Occipital lobe (tissue), 2 donors: Measurements from ENCODE around the gene PDE4A. TPM values are rescaled to one million over a fixed set of nuclear protein-coding genes. Genes with fewer than 3 reads are reported as not detected.
"Not testable (repeated sequence)": the region's sequence is repeated elsewhere in the genome, so short reads cannot be mapped to it uniquely, and the experiment has no call there.

Experiments used
- DNase-seq: peaks from one replicate; lab custom pipeline; 2025; lab: John Stamatoyannopoulos, UW
- total RNA-seq: library from RNA; depleted of rRNA; stranded (reverse); fragments of >200 nt; gene quantifications from one replicate; pipeline ENCODE4 v1.2.3, GENCODE V29; 2014

Gene PDE4A
- total RNA-seq, 1 donor from 2014 or later = 5.6 TPM

GRCh38 chr19:10424011-10424637 lies 3.8 kb downstream of the PDE4A start:
- DNase-seq = peak; percentile 53

DNA sequence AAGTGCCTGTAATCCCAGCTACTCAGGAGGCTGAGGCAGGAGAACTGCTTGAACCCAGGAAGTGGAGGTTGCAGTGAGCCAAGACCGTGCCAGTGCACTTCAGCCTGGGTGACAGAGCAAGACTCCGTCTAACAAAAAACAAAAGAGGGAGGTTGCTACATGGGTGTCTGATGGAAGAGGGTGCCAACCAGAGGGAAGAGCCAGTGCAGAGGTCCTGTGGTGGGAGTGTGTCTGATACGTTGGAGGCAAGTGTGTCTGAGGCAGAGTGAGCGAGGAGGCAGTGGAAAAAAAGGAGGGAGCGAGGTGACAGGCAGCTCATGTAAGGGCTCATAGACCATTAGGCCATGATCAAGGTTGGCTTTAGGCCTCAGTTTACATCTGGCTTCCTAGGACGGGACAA lies 6.8 kb downstream of the PDE4A start:
- DNase-seq = no peak

DNA sequence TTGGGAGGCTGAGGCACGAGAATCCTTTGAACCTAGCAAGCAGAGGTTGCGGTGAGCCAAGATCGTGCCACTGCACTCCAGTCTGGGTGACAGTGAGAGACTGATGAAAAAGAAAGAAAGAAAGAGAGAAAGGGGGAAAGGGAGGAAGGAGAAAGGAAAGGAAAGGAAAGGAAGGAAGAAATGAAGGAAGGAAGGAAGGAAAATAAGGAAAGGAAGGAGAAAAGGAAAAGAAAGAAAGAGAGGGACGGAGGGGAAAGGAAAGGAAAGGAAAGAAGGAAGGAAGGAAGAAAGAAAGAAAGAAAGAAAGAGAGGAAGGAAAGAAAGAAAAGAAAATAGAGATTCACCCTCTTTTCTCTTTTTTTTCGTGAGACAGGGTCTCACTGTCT lies 8.7 kb downstream of the PDE4A start:
- DNase-seq = no peak

GRCh38 chr19:10430505-10431253 lies 10.3 kb downstream of the PDE4A start:
- no peak for DNase-seq

DNA sequence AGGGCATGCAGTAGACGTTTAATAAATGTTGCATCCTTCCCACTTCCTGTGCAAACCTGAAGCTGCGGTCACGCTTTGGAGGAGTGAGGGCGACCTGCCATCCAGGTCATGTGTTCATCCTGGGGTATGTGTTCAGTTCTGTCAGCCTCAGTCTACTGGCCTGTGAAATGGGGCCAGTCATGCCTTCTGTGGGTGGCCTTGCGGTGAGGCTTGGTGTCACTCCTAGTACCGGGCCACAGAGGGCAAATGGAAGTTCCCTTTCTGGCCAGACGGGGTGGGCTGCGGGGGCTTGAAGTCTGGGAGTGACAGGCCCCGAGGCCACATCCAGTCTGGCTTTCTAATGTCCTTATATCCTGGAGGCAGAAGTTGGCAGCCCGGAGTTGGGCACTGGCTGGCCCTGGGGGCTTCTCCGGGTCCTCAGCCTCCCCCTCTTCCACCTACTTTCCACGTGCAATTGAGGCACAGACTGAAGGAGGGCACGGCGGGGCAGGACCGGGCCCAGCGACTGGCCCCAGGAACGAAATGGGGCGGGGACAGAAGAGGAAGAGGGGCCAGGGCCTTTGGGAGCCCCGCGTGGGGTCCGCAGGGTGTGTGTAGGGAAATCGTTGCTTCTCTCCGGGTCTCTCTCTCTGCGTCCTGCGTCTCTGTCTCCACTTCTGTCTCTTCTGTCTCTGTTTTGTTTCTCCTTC lies 11.1 kb downstream of the PDE4A start:
- no peak for DNase-seq

GRCh38 chr19:10431943-10432735 lies 11.8 kb downstream of the PDE4A start:
- no peak for DNase-seq

GRCh38 chr19:10432736-10433130 lies 12.4 kb downstream of the PDE4A start:
- DNase-seq = no peak

- no peak for DNase-seq
Measured at GRCh38 chr19:10433131-10433536, 12.8 kb downstream of the PDE4A start.

- no peak for DNase-seq
Measured at GRCh38 chr19:10439588-10439987, 19.2 kb downstream of the PDE4A start.

GRCh38 chr19:10442698-10443097 lies 22.4 kb downstream of the PDE4A start:
- DNase-seq = no peak

DNA sequence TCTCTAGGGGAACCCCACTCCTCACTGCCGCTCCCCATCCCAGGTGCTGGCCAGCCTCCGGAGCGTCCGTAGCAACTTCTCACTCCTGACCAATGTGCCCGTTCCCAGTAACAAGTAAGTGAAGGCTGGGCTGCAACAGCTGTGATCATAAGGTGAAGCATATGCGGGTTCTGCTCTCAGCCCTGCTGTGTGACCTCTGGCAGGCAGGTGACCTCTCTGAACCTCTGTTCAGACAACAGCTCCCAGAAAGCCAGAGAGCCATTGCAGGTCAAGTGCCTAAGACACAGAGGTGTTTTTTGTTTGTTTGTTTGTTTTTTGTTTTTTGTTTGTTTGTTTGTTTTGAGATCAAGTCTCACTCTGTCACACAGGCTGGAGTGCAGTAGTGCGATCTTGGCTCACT lies 28.7 kb downstream of the PDE4A start:
- DNase-seq = no peak

DNA sequence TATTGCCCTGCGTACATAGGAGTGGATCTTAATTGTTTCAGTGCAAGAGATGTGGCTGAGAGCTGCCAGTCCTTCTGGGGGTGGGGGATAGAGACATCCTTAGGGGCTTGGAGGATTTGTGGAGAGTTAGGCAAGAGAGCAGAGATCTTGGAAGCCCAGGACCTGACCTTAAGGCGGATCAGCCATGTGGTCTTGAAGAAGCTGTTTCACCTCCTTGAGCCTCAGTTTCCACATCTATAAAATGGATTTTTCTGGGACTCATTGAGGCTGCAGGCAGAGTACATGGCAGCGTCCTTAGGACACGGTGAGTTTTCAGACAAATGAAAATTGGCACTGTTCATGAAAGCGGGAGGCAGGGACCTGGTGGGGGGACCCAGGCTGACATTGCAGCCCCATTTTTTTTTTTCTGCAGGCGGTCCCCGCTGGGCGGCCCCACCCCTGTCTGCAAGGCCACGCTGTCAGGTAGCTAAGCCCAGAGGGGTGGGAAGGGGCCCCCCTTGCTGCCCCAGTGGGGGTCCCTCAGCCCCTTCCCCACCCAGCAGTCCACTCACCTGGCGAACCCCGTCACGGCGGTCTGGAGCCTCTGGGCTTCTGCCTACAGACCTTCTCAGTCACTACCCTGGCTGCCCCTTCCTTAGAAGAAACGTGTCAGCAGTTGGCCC lies 30.0 kb downstream of the PDE4A start:
- no peak for DNase-seq

DNA sequence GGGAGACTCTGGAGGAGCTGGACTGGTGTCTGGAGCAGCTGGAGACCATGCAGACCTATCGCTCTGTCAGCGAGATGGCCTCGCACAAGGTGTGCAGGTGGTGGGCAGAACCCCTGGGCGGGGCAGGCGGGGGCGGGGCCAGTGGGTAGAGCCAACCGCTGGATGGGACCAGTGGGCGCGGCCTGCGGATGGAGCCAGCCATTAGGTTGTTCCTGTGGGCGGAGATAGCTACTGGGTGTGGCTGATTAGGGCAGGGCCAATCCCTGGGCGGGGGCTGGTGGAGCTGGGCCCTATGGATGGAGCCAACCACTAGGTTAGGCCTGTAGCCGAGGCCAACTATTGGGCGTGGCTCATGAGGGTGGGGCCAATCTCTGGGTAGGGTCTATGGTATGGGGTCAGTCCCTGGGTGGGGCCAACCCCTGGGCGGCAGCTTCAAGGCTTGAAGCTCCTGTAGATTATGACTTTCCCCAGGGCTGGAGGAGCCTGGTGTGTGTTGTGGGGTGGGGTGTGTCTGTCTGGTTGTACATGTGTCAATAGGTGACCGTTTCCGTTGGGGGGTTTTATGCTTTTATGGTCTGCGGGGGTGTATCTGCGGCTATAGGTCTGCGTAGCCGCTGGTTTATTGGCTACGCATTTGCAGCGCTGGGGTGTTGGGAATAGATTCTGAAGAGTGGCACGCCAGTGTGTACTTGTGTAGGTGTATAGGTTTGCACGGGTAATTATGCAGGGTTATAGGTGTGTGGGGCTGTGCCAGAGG lies 30.7 kb downstream of the PDE4A start:
- no peak for DNase-seq

DNA sequence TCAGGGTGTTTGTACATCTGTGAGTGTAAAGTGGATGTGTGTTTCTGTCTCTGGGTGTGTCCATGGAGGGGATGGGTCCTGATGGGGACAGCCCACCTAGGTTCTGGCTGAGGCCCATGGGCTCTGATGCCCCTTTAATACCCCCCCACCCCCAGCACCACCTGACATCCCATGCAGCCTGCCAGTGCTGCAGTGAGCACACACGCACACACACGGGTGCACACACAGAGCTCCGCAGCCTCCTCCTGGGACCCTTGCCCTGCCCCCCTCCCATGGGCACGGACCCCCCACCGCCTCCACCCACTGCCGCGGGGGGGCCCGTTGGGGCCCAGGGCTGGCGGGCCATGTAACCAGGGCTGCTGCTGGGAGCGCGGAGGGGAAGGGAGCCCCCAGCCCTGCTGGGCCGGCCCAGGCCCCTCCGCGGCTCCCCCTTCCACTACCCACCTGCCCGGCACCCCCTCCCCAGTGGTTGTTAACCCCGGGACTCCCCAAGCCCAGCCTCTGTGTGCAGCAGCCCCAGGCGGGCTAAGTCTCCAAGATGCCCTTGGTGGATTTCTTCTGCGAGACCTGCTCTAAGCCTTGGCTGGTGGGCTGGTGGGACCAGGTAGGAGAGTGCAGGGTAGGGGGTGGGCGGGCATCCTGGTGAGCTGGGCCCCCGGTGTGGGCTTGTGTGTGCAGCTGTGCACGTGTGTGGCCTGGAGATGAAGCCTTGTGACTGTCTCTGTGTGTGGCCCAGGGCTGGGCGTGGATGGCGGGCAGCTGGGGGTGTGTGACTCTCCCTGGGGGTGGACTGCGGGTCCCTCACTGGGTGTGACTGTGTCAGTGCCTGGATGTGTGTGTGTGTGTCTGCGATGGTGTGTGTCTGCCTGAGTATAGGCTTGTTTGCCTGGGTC lies 32.6 kb downstream of the PDE4A start:
- peak; percentile 22 for DNase-seq

GRCh38 chr19:10453852-10454251 lies 33.5 kb downstream of the PDE4A start:
- DNase-seq = no peak

DNA sequence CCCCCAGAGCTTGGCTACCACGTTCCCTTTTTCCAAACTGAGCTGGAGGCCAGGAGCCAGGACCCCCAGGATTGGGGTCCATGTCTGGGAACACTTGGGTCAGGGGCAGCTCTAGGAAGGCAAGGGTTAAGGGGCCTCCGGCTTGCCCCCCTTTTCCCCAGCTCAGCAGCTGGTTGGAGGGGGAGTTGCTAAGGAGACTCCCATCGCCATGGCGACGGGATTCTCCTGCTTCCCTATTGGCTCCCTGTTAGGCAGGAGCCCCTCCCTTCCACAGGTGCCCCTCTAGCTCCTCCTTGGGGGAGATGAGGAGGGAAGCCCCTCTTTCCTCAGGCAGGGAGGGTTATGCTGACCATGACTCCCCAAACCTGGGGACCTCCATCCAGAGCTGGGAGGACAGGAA lies 33.9 kb downstream of the PDE4A start:
- DNase-seq = peak; percentile 62

DNA sequence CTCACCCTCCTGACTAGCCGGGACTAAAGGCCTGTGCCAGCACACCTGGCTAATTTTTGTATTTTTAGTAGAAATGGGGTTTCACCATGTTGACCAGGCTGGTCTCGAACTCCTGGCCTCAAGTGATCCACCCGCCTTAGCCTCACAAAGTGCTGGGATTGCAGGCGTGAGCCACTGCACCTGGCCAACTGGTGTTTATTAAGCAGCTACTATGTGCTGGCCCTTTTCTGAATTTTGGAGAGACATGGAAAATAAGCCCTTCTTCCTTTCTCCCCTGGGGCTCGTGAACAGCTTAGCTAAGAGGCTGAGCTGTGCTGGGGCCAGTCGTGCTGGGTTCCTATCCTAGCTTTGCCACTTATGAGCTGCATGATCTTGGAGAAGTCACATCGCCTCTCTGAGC lies 38.4 kb downstream of the PDE4A start:
- not testable (repeated sequence) for DNase-seq

- DNase-seq = no peak
Measured at GRCh38 chr19:10460714-10461046, 40.3 kb downstream of the PDE4A start.

DNA sequence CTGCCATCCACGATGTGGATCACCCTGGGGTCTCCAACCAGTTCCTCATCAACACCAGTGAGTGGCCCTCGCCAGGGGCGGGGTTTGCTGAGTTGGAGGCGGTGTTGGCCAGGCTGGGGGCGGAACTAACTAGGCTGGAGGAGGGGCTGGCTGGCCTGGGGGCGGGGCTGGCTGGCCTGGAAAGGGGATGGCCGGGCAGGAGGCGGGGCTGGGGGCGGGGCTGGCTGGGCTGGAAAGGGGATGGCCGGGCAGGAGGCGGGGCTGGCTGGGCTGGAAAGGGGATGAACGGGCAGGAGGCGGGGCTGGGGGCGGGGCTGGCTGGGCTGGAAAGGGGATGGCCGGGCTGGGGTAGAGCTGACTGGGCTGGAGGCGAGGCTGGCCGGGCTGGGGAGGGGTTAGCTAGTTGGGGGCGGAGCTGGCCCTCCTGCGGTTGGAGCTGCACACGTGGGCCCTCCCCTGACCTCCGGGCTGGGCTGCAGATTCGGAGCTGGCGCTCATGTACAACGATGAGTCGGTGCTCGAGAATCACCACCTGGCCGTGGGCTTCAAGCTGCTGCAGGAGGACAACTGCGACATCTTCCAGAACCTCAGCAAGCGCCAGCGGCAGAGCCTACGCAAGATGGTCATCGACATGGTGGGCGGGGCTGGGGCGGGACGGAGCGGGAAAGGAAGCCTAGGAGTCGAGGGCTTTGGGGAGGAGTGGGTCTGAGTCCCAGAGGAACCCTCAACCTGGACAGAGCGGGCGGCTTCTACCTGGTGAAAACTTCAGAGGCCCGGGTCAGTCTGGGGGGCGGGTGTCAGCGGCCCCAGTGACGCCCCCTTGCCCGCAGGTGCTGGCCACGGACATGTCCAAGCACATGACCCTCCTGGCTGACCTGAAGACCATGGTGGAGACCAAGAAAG lies 41.0 kb downstream of the PDE4A start:
- DNase-seq = peak; percentile 84
